HK-2 (cell line): ENCODE measurements around the gene IL16.

Source experiments
- DNase-seq: peaks from one replicate; pipeline ENCODE4 v3.0.0-alpha.2; 2018; ENCODE audit not compliant: unreplicated experiment

Gene IL16

DNA sequence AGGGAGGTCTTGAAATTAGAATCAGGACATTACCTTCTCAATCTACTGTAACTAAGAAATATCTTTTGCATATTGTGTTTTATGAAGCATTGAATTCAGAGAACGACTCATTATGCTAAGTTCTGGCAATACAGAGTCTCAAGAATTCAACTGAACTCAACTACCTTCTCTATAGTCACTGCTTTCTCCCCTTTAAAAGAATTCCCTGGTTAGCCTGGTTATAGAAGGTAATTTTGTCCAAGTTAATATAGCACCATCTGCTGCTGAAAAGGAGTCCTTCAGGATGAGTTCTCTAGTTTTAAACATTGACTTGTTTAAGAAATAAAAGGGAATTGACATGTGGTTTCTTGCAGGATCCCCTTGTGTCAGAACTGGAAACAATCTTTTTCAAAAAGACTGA lies 60.2 kb downstream of the IL16 start:
- no peak for DNase-seq

DNA sequence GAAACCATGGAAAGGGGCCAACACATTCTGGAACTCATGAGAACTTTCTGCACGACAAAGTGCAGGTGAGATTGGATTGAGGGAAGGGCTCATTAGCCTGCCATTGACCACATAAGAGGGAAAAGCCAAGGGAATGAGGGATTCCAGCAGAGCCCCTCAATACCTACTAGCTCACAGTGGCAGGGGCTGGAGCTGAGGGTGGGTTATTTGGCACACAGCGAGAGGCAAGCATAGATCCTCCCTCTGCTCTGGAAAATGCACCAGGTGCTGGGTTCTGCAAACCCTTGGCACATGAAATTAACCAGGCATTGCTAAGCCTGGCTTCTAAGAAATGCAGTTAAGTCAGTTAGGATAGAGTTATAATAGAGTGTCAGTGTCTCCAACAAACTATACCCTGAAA lies 60.8 kb downstream of the IL16 start:
- DNase-seq = no peak

DNA sequence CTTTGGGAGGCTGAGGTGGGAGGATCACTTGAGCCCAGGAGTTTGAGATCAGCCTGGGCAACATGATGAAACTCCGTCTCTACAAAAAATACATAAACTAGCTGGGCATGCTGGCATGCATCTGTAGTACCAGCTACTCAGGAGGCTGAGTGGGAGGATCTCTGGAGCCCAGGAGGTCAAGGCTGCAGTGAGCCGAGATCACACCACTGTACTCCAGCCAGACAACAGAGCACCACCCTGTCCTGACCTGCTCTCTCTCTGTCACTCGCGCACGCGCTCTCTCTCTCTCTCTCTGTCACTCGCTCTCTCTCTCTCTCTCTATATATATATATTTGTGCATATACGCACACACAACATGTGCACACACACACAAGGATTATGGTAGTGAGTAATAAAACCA lies 61.8 kb downstream of the IL16 start:
- DNase-seq = no peak

DNA sequence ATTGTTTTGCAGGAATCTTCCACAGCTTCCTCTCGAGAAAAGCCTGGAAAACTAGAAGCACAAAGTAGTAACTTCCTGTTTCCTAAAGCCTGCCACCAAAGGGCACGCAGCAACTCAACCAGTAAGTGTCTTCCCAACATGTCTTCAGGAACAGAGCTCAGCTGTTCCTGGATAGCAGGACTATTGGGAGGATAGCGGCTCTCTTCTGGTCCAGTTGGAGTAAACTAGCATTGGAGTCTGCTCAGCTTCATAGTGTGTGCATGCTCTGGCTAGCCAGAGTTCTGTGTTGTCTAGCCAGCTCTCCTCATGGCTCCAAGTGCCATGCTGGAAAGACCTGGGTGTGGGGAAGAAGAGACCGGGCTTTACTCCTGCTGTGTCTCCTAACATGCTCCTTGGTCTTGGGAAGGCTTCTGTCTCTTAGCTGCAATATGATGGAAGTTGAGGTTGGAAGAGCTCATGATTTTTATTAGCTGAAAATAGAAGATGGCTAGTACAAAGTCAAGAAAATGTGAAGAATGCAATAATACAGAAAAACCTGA lies 63.1 kb downstream of the IL16 start:
- DNase-seq = no peak

DNA sequence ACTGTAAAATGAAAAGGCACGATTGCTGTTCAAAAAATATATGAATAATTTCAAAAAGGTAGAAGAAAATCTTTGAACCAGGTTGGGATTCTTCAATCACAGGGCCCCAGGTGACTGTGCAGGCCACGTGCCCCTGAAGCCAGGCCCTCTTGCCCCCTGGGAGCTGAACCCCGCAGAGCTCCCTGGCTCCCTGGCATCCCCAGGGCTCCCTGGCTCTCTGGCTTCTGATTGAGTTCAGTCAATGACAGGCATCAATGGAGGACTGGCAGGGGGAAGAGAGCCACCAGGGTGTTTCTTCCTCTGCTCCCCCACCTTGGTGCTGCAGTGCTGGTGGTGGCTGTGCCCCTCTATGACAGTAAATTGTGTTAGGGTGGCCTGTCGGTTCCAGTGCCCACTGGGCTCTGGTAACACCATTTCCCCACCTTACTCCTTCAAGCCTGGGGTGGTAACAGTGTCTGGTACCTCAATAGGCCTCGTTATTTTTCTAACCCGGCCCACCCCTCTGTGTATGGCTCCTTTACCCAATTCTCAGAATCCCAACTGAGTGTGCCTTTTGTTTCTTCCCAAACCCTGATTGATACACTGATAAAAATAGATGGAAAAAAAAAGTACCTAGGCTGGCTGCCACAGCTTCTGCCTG lies 64.6 kb downstream of the IL16 start:
- no peak for DNase-seq

DNA sequence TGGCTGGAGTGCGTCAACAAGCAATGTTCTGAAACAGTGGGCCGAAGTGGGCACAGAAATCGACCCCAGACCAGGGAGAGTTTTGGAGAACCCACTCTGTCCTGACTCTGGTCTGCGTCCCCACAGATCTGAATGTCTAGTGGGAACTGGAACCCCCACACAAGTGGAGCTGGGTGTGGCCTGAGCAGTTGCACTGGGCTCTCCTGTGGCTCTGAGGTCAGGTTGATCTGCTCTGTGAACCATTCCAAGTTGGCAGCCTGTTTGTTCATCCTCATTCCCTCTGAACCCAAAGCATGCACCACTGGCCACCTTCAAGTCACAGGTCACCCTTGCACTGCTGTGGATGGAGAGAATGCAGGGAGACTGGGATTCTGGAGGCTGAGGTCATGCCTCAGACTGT lies 66.8 kb downstream of the IL16 start:
- DNase-seq = no peak

DNA sequence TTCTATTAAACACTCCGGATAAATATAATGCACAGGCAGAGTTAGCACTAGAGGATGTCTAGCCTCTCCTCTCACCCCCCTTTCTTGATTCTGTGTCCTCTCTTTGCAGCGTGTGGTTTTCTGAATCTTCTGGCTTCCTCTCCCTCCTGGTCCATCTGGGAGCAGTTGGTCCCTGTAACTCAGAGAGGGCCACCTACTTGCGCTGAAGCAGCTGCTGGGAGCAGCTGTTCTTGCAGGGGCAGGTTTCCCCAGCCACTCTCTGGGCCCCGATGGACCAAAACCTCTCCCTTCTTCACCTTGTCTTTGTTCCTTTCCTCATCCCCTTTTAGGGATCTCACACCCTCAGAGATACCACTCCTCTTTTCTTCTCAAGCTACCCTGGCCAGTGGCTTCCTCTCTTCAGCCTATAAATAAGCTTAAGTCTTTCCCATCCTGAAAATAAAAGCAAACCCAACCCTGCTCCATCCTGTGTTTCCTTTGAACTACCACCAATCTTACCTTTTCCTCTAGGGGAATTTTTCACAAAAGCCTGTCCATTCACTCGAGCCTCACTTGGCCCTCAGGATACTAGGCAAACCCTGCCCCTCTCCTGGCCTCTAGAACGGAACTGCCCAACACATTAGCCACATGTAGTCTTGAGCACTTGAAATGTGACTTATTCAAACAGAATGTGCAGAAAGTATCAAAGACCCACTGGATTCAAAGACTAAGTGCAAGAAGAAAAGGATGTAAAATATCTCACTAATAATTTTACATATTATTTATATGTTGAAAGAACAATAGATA lies 67.6 kb downstream of the IL16 start:
- no peak for DNase-seq

DNA sequence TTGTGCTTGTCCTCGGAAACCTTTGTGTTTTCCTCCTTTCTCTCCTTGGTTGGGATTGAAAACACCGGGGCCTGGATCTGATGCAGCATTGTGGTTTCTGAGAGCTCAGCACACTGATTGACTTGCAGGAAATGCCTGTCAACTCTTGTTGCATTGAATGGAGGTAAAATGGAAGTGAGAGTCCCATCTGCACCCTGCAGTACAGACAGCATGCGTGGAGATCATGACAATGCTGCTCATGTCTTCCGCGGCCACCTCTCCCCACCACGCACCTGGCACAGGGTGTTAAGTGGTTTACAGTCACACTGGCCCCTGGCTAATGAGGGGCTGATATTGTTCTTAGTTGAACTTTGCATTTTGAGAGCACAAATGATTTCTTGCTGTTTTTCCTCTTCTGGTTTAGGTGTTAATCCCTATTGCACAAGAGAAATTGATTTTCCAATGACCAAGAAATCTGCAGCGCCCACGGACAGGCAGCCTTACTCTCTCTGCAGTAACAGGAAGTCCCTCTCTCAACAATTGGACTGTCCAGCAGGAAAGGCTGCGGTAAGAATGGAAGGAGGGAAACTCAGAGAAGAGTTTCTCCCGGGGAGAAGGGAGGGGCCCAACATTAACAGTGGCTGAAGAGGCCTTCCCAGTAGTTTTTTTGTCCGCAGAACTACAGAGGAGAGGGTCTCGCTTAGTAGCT lies 68.7 kb downstream of the IL16 start:
- no peak for DNase-seq

DNA sequence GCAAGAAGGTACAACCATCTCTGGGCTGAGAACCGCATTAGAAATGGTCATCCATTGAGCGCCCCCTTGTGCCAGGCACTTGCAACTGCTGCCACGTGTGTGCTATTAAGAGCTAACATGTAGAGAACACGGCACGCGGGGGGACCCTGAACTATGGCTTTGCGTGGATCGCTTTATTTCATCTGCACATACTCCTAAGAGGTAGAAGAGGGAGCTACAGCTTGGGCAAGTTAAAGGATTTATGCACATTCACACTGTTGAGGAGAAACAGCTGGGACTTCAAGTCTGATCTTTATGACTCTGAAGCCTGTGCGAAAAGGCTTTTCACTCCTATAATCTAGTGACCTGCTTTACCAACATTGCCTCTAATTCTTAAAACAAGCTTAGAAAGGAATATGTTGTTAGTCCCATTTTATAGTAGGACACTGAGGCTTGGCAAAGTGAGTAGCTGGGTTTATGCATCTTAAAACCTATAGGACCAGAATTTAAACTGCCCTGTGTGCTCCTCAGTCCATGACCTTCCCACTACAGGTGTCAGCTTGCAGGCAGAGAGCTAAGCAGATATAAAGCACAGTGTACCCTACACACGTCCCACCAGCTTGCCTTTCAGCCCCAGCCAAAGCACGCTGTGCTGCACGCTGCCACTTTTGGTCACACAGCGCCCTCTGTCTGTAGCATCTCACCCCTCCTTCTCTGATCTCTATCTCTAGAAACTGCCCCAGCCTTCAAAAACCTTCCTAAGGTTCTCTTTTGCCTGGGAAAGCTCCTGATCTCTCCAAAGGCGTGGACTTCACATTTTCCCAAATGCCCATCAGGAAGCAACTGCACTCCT lies 69.5 kb downstream of the IL16 start:
- DNase-seq = peak; percentile 65

DNA sequence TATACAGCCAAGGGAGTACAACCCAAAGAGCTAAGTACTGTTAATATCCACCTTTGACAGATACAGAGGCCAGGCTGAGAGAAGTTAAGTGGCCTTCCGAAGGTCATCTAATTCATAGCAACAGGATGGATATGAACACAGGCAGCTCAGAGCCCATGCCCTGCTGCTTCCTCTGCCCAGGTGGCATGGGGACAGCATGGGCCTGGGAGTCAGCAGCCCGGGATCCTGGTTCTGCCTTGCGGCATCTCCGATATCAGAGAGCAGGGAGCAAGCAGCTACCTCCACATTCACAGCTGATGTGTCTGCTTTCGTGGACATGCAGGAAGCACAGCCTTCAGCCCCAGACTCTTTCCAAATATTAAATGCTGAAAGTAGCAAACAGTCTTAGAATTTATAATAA lies 71.7 kb downstream of the IL16 start:
- no peak for DNase-seq

DNA sequence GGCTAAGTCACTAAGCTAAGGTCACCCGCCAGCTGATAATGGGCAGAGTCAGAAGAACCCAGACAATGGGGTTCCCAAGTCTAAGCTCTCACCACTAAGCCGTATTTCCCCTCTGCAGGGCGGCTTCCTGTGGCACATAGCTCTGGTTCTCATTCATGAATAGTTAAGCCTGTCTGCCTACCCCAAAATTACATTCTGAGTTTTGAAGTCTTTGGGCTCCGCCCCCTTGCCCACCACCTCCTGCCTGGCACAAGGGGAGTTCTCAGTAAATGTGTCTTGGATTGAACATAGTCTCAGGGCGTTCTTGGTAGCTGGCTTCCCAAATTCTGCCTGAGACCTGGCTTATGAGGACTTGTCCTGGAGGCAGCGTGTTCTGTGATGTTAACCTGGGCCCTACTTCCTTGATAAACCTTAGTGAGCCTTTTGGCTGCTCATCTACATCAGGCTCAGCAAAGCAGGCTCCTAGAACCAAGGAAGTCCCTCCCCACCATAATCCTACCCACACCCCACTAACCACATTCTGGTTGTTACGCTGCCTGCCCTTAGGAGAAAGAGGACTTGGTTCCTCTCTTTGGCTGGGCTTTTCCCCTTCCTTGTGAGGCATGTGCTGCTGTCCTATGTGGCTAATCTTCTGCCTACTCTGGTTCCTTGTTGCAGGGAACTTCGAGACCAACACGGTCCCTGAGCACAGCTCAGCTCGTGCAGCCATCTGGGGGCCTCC lies 72.4 kb downstream of the IL16 start:
- no peak for DNase-seq

DNA sequence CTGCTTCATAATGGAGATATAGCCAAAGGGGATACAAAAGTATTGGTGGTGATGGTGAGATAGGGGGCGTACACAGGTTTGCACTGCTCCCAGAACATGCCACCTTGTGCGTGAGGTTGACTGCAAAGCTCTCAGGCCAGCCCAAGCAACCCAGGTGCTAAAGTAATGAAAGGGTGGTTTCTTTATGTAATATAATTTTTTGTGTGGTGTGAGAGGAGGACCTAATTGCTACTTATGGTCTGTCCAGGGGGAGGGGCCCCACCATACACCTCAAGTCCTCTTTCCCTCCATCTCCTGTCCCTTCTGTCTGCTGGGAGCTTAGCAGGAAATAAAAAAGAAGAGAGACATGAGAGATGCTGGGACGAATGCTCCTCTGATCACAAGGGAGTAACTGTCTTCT lies 73.5 kb downstream of the IL16 start:
- no peak for DNase-seq

DNA sequence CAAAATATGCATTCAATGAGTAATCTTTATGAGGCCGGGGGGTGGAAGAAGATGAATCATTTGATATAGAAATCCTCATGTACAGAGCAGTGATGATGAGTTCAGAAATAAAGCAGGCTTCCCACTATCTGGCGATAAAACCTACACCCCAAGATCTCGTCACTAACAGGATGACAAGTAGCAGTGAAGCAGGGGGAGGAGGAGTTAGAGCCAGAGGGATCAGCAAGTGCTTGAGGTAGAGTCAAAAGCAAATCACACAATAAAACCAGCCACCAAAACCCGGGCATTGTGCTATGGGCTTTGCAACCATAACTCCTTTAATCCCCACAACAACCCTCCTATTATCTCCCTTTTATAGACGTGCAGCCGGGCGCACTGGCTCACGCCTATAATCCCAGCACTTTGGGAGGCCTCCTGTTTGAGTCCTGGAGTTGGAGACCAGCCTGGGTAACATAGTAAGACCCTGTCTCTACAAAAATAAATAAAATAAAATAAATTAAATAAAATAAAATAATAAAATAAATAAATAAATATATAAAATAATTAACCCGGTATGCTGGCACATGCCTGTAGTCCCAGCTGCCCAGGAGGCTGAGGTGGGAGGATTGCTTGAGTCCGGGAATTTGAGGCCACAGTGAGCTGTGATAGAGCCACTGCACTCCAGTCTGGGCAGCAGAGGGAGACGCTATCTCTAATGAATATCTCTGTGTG lies 74.3 kb downstream of the IL16 start:
- DNase-seq = no peak

DNA sequence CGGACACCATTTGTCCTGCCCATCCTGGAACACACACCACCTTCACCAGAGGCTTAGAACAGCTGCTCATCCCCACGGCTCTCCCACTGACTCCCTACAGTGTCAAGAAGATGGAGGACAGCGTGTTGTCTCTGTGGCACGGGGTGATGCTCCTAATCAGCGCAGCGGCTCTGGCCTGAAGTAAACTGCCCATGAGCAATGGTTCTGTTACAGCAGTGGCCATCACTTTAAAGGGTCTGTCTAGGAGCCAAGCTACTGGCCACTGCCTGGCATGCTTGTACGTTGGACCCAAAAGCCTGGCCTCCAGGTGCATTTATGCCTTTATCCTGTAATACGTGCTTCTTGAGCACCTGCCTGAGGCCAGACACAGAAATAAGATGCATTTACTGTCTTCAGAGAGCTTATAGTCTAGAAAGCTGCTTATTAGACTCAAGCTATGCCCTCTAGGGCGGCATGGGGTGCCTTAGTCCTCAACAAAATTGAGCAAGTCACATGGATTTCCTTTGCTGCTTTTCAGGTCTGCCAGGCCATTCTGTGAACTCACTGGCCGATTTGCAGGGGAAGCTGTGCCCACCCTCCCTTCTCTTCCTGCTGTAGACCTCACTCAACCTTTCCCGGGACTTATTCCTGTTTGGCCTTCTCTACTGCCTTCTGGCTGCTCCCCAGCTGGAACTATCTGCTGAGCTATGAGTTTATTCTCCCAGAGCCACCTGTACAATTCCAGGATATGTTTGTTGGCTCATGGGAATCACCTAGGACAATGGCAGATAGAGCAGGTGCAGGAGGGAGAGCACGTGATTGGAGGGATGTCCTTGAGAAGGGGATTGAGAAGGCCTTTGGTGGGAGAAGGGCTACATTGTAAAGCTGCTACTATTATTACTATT lies 75.3 kb downstream of the IL16 start:
- DNase-seq = no peak

DNA sequence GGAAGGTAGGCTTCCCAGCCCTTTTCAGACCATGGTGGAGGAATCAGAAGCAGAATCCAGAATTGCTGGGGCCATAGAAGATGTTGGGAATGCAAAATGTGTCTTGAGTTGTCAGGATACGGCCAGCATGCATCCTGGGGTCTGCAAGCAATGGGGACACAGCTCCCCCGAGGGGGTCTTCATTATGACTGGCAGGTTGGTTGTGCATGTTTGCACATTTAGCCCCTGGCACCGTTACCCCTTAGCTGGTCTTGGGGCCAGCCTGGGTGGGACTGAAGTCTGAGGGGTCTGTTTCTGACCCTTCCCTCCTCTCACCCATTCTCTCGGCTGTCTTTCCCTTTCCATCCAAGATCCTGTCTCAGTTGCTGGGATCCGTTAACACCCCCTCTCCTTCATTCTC lies 76.5 kb downstream of the IL16 start:
- DNase-seq = no peak

DNA sequence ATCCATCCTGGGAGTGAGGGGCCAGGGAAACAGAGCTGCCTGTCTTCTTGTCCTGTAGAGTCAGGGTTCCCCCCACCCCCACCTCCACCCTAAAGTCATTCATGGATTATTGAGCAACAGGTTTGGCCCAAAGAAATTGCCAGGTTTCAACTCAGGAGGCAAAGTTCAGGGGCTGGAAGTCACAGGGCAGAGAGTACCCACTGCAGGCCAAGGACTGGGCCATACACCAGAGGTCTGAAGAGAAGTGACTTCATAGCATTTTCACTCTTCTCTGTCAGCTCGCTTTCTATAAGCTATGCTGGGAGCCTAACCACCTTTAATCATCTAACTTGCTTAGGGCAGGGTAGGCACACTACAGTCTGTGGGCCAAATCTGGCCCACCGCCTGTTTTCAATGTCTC lies 77.2 kb downstream of the IL16 start:
- DNase-seq = no peak

DNA sequence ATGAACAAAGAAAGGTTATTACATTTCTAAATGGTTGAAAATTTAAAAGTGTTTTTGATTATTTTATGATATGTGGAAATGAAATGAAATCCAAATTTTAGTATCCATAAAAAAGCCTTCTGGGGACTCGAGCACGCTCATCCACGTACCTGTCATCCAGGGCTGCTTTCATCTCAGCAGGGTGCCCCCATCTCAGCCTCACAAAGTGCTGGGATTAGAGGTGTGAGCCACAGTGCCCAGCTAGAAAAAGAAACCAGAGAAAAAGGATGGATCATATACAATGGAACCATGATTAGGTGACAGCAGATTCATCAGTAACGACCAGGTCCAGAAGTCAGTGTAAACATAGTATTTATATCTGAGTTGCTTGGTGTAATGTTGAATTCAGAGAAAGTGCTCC lies 77.6 kb downstream of the IL16 start:
- no peak for DNase-seq

DNA sequence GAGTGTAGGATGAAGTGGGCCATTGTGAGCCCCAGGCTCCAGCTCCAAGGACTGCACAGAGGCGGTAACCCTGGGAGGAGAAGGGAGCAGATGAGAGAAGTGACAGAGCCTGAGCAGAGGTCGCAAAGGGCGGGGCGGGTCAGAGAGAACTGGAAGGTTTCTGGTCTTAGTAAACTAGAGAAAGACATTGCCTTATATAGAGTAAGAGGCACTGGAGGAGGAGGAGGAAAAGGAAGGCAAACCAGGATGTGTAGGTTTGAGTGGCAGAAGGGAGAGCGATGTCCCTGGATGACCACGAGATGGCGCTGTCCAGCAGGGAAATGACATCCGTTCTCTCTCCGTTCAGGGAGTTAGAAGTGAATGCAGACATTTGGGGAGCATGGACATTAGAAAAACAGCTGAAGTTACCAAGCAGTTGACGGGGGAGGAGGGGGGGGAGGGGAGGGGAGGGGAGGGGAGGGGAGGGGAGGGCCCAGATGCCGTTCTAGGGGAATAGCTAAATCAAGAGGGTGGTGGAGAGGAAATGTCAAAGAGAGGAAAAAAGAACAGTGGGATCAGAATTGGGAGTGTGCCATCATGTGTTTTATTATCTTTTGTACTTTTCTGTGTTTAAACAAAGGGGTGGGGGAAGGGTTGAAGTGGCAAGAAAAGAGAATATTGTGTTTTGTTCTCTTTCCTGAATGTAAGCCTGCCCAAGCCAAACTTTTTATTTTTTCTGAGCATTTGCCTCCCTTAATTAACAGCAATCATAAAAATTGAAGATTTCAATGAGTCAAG lies 78.4 kb downstream of the IL16 start:
- DNase-seq = peak; percentile 59
